Smooth muscle cell (in vitro differentiated cells): Measurements from ENCODE around the gene RTCB. TPM values are rescaled to one million over a fixed set of nuclear protein-coding genes. Genes with fewer than 3 reads are reported as not detected.
"Not testable (repeated sequence)": the region's sequence is repeated elsewhere in the genome, so short reads cannot be mapped to it uniquely, and the experiment has no call there.

Experiments
- DNase-seq: peaks from one replicate; lab custom pipeline; 2025; ENCODE audit not compliant: unreplicated experiment; lab: John Stamatoyannopoulos, UW
- H2AFZ ChIP-seq: fragments of 200-600 bp; sonication (generic); 2 replicates; pipeline ENCODE4 v1.6.0; 2016; ENCODE audit warnings: antibody characterized with exemption, low read depth, mild to moderate bottlenecking
- H3F3A ChIP-seq: fragments of 200-600 bp; sonication (generic); 2 replicates; pipeline ENCODE4 v1.6.0; 2017; ENCODE audit warnings: antibody characterized with exemption, low read depth
- H3K27ac ChIP-seq: fragments of 200-600 bp; sonication (generic); 2 replicates; pipeline ENCODE4 v1.5.1; 2016; ENCODE audit warnings: low read depth, mild to moderate bottlenecking
- H3K27me3 ChIP-seq: fragments of 200-600 bp; sonication (generic); 2 replicates; pipeline ENCODE4 v1.6.1; 2016; ENCODE audit warnings: low read depth, mild to moderate bottlenecking
- H3K36me3 ChIP-seq: fragments of 200-600 bp; sonication (generic); 2 replicates; pipeline ENCODE4 v1.5.1; 2016; ENCODE audit warnings: low read depth
- H3K4me1 ChIP-seq: fragments of 200-600 bp; sonication (generic); 2 replicates; pipeline ENCODE4 v1.5.1; 2016; ENCODE audit warnings: low read depth
- H3K4me2 ChIP-seq: fragments of 200-600 bp; sonication (generic); 2 replicates; pipeline ENCODE4 v1.6.0; 2016; ENCODE audit warnings: mild to moderate bottlenecking
- H3K4me3 ChIP-seq: fragments of 200-600 bp; sonication (generic); 2 replicates; pipeline ENCODE4 v1.5.1; 2016; ENCODE audit warnings: mild to moderate bottlenecking
- H3K79me2 ChIP-seq: fragments of 200-600 bp; sonication (generic); 2 replicates; pipeline ENCODE4 v1.6.0; 2016; ENCODE audit warnings: low read depth, mild to moderate bottlenecking
- H3K9ac ChIP-seq: fragments of 200-600 bp; sonication (generic); 2 replicates; pipeline ENCODE4 v1.6.0; 2016; ENCODE audit warnings: low read depth
- H3K9me3 ChIP-seq: fragments of 200-600 bp; sonication (generic); replicated peaks from 2 replicates; pipeline ENCODE4 v1.5.1; 2016; ENCODE audit warnings: low read depth
- H4K20me1 ChIP-seq: fragments of 200-600 bp; sonication (generic); 2 replicates; pipeline ENCODE4 v1.6.0; 2016; ENCODE audit warnings: low read depth
- CTCF ChIP-seq: fragments of 200-600 bp; sonication (generic); IDR thresholded peaks from 2 replicates; pipeline ENCODE4 v1.5.1; 2017; ENCODE audit warnings: borderline replicate concordance, mild to moderate bottlenecking, antibody characterized with exemption; ENCODE audit not compliant: insufficient read depth, poor library complexity, severe bottlenecking
- WGBS: methylation state at CpG from one replicate; pipeline ENCODE4 v1.1.7; 2016; ENCODE audit warnings: low lambda C conversion rate; 5-methylcytosine and 5-hydroxymethylcytosine counted together
- polyA plus RNA-seq: library from polyadenylated mRNA; unstranded; fragments of >200 nt; fragmentation: Nextera tagmentation; extraction: Ambion mirVana; gene quantifications from 2 replicates; pipeline ENCODE4 v1.2.1, GENCODE V29; 2016
- total RNA-seq: library from RNA; depleted of rRNA; stranded (reverse); fragments of >200 nt; gene quantifications from 2 replicates; pipeline ENCODE4 v1.2.3, GENCODE V29; 2014

RTCB gene
- total and polyA plus RNA-seq, 2 experiments from 2014 or later, result 105 to 120 TPM

- Histone ChIP-seq H3K36me3 (no peaks in the 10 kb centered on the region), H3K4me3 (no peak overlapping the region)
- WGBS, result 95% methylated on average over 25 of the region's 28 CpGs
Observed at GRCh38 chr22:32353292-32353691, 58.8 kb downstream of the RTCB start.

GRCh38 chr22:32352681-32353080 lies 59.4 kb downstream of the RTCB start:
- no peak for TF ChIP-seq CTCF
- Histone ChIP-seq H2AFZ (no peak overlapping the region), H3K4me2 (no peak overlapping the region), H3K27me3 (no peaks in the 10 kb centered on the region), H3K4me3 (no peak overlapping the region), H3K36me3 (no peaks in the 10 kb centered on the region), H4K20me1 (no peaks in the 10 kb centered on the region), H3K4me1 (no peaks in the 10 kb centered on the region), H3K9ac (no peak overlapping the region), H3K79me2 (no peaks in the 10 kb centered on the region), H3K27ac (no peak overlapping the region), H3K9me3 (no peaks in the 10 kb centered on the region), H3F3A (no peaks in the 10 kb centered on the region)
- no peak for DNase-seq
- WGBS, result 92% methylated on average over 13 of the region's 14 CpGs

More at GRCh38 chr22:32353292-32353691, 58.8 kb downstream of the RTCB start:
- Histone ChIP-seq H3K4me1 (no peaks in the 10 kb centered on the region), H3K27me3 (no peaks in the 10 kb centered on the region), H3K79me2 (no peaks in the 10 kb centered on the region), H3K9ac (no peak overlapping the region), H3F3A (no peaks in the 10 kb centered on the region), H4K20me1 (no peaks in the 10 kb centered on the region), H3K9me3 (no peaks in the 10 kb centered on the region), H3K27ac (no peak overlapping the region), H3K4me2 (no peak overlapping the region), H2AFZ (no peak overlapping the region)
- no peak for DNase-seq
- no peak for TF ChIP-seq CTCF

GRCh38 chr22:32351875-32352274 lies 60.2 kb downstream of the RTCB start:
- H3K36me3 ChIP-seq, H3K4me3 ChIP-seq, H2AFZ ChIP-seq, H3K9me3 ChIP-seq, H3K27ac ChIP-seq, H3K9ac ChIP-seq, H3K79me2 ChIP-seq, H3K4me1 ChIP-seq, DNase-seq, H4K20me1 ChIP-seq, H3F3A ChIP-seq, H3K27me3 ChIP-seq, H3K4me2 ChIP-seq: not testable (repeated sequence)
- 93% methylated on average over 1 of the region's 1 CpG for WGBS

- Histone ChIP-seq H3K9ac (no peak overlapping the region), H4K20me1 (no peaks in the 10 kb centered on the region), H3K36me3 (no peaks in the 10 kb centered on the region), H3K27me3 (peaks cover 21% of the 10 kb centered on the region), H2AFZ (no peak overlapping the region), H3K9me3 (no peaks in the 10 kb centered on the region), H3K4me2 (no peak overlapping the region), H3K79me2 (no peaks in the 10 kb centered on the region), H3K4me3 (no peak overlapping the region), H3F3A (no peaks in the 10 kb centered on the region), H3K27ac (no peak overlapping the region), H3K4me1 (no peaks in the 10 kb centered on the region)
- TF ChIP-seq CTCF, result no peak
- WGBS, result 77% methylated on average over 6 of the region's 6 CpGs
- DNase-seq, result no peak
Observed at GRCh38 chr22:32348031-32348611, 63.9 kb downstream of the RTCB start.
